Peyer's patch (tissue), 4 donors: ENCODE results near the gene TGFBR1. TPM values are rescaled to one million over a fixed set of nuclear protein-coding genes. Genes with fewer than 3 reads are reported as not detected.

ENCODE experiments used
- DNase-seq, 3 donors: peaks; one replicate each; pipeline ENCODE4 v3.0.0-alpha.2; 2017 to 2019
- H3K27ac ChIP-seq, 4 donors: fragments of 200-600 bp; sonication (generic); one replicate each; pipeline ENCODE4 v1.5.1; 2016 to 2019
- H3K27me3 ChIP-seq, 2 donors: fragments of 200-600 bp; sonication (generic); one replicate each; pipeline ENCODE4 v1.5.1; 2019
- H3K36me3 ChIP-seq, 3 donors: fragments of 200-600 bp; sonication (generic); one replicate each; pipeline ENCODE4 v1.5.1; 2016 to 2019
- H3K4me1 ChIP-seq, 4 donors: fragments of 200-600 bp; sonication (generic); one replicate each; pipeline ENCODE4 v1.5.1; 2016 to 2019
- H3K4me3 ChIP-seq, 4 donors: fragments of 200-600 bp; sonication (generic); 1 replicate in 3 of 4; 2 replicates in 1 of 4; pipeline ENCODE4 v1.5.1; 2016 to 2019; ENCODE audit warnings: mild to moderate bottlenecking in 1 of 4
- H3K9me3 ChIP-seq, 4 donors: fragments of 200-600 bp; sonication (generic); one replicate each; pipeline ENCODE4 v1.5.1; 2016 to 2019; ENCODE audit warnings: mild to moderate bottlenecking in 1 of 4
- CTCF ChIP-seq, 6 experiments: fragments of 450-650 bp in 4 of 6; fragments of 200-600 bp in 2 of 6; sonication (generic) in 1 of 6; IDR thresholded peaks; one replicate each; pipeline ENCODE4 v1.5.1; 2017 to 2019; ENCODE audit warnings: antibody characterized with exemption in 6 of 6, mild to moderate bottlenecking in 3 of 6, moderate library complexity in 1 of 6
- POLR2A ChIP-seq, 2 donors: fragments of 450-650 bp; IDR thresholded peaks; one replicate each; pipeline ENCODE4 v1.5.1; 2017; ENCODE audit warnings: antibody characterized with exemption in 2 of 2, mild to moderate bottlenecking in 2 of 2, moderate library complexity in 2 of 2
- total RNA-seq, 4 donors: library from RNA; depleted of rRNA; stranded (reverse); fragments of >200 nt; gene quantifications; one replicate each; pipeline ENCODE4 v1.1.0, GENCODE V29; 2016

The TGFBR1 gene
- total RNA-seq, 4 donors from 2014 or later = 11.6 to 14.4 (median 13.5) TPM

DNA sequence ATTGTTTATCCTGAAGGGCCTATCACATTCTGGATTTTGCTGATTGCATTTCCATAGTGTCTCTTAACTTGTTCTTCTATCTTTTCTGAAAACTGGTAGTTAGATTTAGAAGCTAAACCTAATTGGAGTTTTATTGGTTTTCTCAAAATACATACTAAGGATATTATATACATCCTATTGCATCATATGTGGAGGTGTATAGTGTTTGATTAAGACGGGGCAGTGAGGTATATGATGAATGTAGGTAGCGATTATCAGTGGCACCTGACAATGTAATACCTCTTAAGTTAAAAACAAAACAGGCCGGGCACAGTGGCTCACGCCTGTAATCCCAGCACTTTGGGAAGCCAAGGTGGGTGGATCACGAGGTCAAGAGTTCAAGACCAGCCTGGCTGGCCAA lies 35.0 kb downstream of the TGFBR1 start:
- H3K27me3 ChIP-seq = no peaks in the 10 kb centered on the region
- TF ChIP-seq CTCF (IDR thresholded peaks at IDR 0.05) = no peak
- TF ChIP-seq POLR2A (IDR thresholded peaks at IDR 0.05) = no peak
- peaks cover 0 to 22% (median 0%) of the 10 kb centered on the region in 3 donors for H3K36me3 ChIP-seq
- no peak for DNase-seq
- H3K4me1 ChIP-seq = peaks cover 0 to 7% (median 0%) of the 10 kb centered on the region in 4 donors
- H3K27ac ChIP-seq = no peak overlapping the region
- H3K4me3 ChIP-seq = no peak overlapping the region
- H3K9me3 ChIP-seq = no peaks in the 10 kb centered on the region

DNA sequence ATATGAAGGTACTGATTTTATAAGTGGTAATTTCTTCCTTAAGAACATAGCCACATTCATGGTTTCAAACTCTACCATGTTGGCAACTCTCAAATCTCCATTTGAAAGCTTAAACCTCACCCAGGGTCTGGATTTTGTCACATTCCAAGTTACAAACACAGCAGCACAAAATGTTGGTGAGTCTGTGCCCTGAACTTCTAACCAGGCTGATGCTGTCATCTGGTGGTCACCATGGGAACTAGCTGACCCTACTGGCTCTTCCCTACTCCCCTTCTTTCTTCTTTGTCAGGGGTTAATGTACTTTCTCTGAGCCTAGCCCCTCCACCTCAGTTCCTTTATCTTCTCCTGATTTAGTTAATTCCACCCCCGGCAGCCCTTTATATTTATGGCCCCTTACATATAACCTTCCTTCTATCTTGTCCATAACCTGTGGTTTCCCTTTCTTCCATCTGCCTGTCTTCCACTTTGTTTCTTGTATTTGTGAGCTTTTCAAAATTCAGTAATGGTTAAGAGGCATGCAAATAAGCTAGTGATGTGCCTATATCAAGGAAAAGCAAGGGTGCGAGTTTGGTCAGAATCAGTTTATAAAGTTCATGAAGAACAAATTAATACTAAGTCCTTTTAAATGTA lies 35.9 kb downstream of the TGFBR1 start:
- no peak overlapping the region for H3K4me3 ChIP-seq
- H3K9me3 ChIP-seq = no peaks in the 10 kb centered on the region
- peaks cover 0 to 31% (median 0%) of the 10 kb centered on the region in 3 donors for H3K36me3 ChIP-seq
- DNase-seq = peak in 2 of 3 donors; percentile 25 to 64
- H3K27me3 ChIP-seq = no peaks in the 10 kb centered on the region
- H3K4me1 ChIP-seq = peaks cover 0 to 7% (median 0%) of the 10 kb centered on the region in 4 donors
- no peak overlapping the region for H3K27ac ChIP-seq
- TF ChIP-seq POLR2A (IDR thresholded peaks at IDR 0.05) (no peak), CTCF (IDR thresholded peaks at IDR 0.05) (peak; percentile 64 to 90 (median 78))

DNA sequence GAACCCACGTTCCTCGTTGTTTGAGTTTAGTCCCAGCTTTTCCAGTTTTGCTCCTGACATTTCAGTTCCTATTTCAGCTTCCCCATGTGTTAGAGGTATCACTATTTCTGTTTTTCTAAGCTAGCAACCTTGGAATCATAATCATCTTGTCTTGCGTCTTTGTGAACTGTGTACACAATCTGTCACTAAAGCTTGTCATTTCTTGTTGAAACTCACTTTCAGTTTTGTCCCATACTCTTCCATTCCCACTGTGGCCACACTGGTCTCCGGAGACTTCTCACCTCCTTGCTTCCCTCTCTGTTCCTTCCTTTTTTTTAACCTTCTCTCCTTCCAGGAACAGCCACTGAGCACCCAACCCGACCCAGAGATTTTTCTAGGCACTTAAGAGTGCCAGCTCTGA lies 36.9 kb downstream of the TGFBR1 start:
- H3K27me3 ChIP-seq = no peaks in the 10 kb centered on the region
- H3K4me3 ChIP-seq = no peak overlapping the region
- no peak overlapping the region for H3K27ac ChIP-seq
- H3K36me3 ChIP-seq = peaks cover 0 to 41% (median 0%) of the 10 kb centered on the region in 3 donors
- peaks cover 0 to 7% (median 0%) of the 10 kb centered on the region in 4 donors for H3K4me1 ChIP-seq
- no peak for DNase-seq
- TF ChIP-seq POLR2A (IDR thresholded peaks at IDR 0.05) (no peak), CTCF (IDR thresholded peaks at IDR 0.05) (no peak)
- H3K9me3 ChIP-seq = no peaks in the 10 kb centered on the region

DNA sequence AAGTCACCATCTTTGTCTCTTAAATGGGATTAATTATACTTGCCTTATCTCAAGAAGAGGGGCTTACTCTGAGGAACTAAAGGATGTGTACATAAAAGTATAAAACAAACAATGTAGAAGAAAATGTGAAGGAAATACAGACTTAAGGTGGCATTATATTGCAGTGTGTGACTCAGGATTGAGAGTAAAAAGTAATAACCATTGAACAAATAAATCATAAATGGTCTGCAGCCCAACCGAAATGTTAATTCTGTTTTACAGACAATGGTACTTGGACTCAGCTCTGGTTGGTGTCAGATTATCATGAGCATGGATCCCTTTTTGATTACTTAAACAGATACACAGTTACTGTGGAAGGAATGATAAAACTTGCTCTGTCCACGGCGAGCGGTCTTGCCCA lies 37.4 kb downstream of the TGFBR1 start:
- Histone ChIP-seq H3K9me3 (no peaks in the 10 kb centered on the region), H3K4me3 (no peak overlapping the region), H3K4me1 (peaks cover 0 to 7% (median 0%) of the 10 kb centered on the region in 4 donors), H3K27ac (no peak overlapping the region), H3K27me3 (no peaks in the 10 kb centered on the region), H3K36me3 (peaks cover 0 to 46% (median 0%) of the 10 kb centered on the region in 3 donors)
- TF ChIP-seq POLR2A (IDR thresholded peaks at IDR 0.05) (no peak), CTCF (IDR thresholded peaks at IDR 0.05) (no peak)
- DNase-seq = no peak

DNA sequence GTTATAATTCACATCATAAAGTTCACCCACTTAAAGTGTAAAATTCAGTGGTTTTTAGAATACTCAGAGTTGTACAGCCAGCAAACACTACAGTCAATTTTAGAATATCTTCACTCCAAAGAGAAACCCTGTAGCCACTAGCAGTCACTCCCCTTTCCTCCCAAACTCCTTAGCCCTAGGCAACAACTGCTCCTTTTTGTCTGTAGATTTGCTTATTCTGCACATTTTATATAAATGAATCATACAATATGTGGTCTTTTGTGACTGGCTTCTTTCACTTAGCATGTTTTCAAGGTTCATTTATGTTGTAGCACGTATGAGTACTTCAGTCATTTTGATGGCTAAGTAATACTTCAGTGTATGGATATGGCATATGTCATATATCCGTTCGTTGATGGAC lies 38.7 kb downstream of the TGFBR1 start:
- Histone ChIP-seq H3K9me3 (no peaks in the 10 kb centered on the region), H3K4me1 (peaks cover 0 to 7% (median 0%) of the 10 kb centered on the region in 4 donors), H3K36me3 (peaks cover 0 to 54% (median 0%) of the 10 kb centered on the region in 3 donors), H3K27ac (no peak overlapping the region), H3K27me3 (no peaks in the 10 kb centered on the region), H3K4me3 (no peak overlapping the region)
- DNase-seq = no peak
- TF ChIP-seq POLR2A (IDR thresholded peaks at IDR 0.05) = no peak
- TF ChIP-seq CTCF (IDR thresholded peaks at IDR 0.05) = no peak
